T-helper 17 cell (primary cell): ENCODE results near the gene SPECC1L. TPM values are rescaled to one million over a fixed set of nuclear protein-coding genes. Genes with fewer than 3 reads are reported as not detected.

Experiments used
- ATAC-seq: fragments of 150-1000 bp; cut with Tn5 transposase; 2 replicates; pipeline ENCODE4 v1.10.0; 2021; ENCODE audit warnings: mild to moderate bottlenecking, moderate library complexity
- DNase-seq, 3 donors: peaks; one replicate each; pipeline versions ENCODE4 v3.0.0 to v3.0.0-alpha.2; 2020 to 2021
- H3K9me3 ChIP-seq: one replicate; pipeline ENCODE4 v1.7.0; 2013; ENCODE audit warnings: low read length, mild to moderate bottlenecking; ENCODE audit not compliant: control insufficient read depth, poor library complexity, severe bottlenecking
- H3K27ac Mint-ChIP-seq: one replicate; pipeline ENCODE4 v1.8.0; 2022; ENCODE audit warnings: mild to moderate bottlenecking, moderate library complexity, mixed read lengths
- H3K27me3 Mint-ChIP-seq: one replicate; pipeline ENCODE4 v1.8.0; 2022; ENCODE audit warnings: mixed read lengths
- H3K36me3 Mint-ChIP-seq: one replicate; pipeline ENCODE4 v1.8.0; 2022; ENCODE audit warnings: low read depth, mixed read lengths
- H3K4me1 Mint-ChIP-seq: one replicate; pipeline ENCODE4 v1.8.0; 2022; ENCODE audit warnings: mild to moderate bottlenecking, mixed read lengths
- H3K4me3 Mint-ChIP-seq: one replicate; pipeline ENCODE4 v1.8.0; 2022; ENCODE audit warnings: mild to moderate bottlenecking, moderate library complexity, mixed read lengths
- total RNA-seq, 4 donors: library from RNA in 2 of 4; stranded (reverse) in 2 of 4; gene quantifications; one replicate each; pipeline ENCODE4 v1.2.3 and lab custom pipeline; 2022 to 2026

Gene SPECC1L
- total RNA-seq, 2 donors from 2014 or later = 34.9 to 35.2 TPM

DNA sequence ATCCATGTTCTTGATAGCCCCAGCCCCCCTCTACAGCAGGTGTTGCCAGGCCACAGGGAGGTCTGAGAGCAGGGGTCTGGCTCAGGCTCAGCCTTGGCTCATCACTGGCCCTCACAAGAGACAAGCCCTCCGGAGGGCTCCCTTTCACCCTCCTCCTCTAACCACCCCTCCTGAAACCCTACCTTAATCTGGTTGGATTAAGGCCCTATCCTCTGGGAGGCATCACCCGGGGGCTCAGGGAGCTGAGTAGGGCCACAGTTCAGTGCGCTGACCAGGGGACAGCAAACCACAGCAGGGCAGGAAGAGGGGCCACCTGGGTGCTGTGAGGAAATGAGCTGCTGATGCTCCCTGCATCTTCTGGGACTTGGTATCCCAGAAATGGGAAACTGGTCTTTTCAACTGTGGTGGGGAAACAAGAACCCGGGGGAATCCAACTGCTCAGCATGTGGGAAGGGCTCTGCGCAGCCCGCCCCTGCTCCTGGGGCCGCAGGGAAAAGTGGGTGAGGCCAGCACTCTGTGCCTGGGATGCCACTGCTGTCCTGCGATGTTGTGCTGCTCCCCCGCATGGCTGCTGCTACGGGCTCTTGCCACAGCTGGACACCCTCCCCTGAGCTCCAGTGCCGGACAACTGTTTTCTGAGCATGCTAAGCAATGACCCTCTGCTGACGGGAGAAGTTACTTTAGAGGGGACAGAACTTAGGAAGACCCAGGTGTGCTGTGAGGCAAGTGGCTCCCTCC is 174.3 kb downstream of the SPECC1L start:
- Mint-ChIP-seq H3K4me3 (no peak overlapping the region), H3K27me3 (no peaks in the 10 kb centered on the region), H3K4me1 (peaks cover 14% of the 10 kb centered on the region), H3K27ac (peak overlapping the region; percentile 16), H3K36me3 (peaks cover 12% of the 10 kb centered on the region)
- DNase-seq = no peak
- no peaks in the 10 kb centered on the region for H3K9me3 ChIP-seq
- no peak for ATAC-seq

- DNase-seq = no peak
- H3K36me3 Mint-ChIP-seq = peaks cover 10% of the 10 kb centered on the region
- H3K27ac Mint-ChIP-seq = peak overlapping the region; percentile 8
- H3K27me3 Mint-ChIP-seq = no peaks in the 10 kb centered on the region
- no peak overlapping the region for H3K4me3 Mint-ChIP-seq
- H3K4me1 Mint-ChIP-seq = peaks cover 12% of the 10 kb centered on the region
- no peak for ATAC-seq
- no peaks in the 10 kb centered on the region for H3K9me3 ChIP-seq
Measured at GRCh38 chr22:24445481-24446259, 175.0 kb downstream of the SPECC1L start.

DNA sequence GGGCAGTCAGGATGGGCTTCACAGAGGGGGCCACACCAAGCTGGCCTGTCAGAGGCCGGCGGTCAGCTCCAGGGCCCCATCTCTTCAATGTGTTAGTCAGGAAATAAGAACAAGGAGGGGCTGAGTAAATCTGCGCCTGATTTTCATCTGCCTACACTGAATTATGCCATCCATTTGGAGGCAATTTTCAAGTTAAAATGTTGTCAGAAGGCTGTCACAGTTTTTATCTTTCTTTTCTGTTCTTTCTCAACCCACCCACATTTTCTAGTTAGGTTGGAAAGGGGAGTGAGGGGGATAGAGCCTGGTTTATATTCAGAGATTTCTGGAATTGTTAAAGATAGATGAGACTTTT is 175.6 kb downstream of the SPECC1L start:
- H3K4me1 Mint-ChIP-seq = peaks cover 11% of the 10 kb centered on the region
- DNase-seq (no peak), ATAC-seq (no peak)
- H3K9me3 ChIP-seq = no peaks in the 10 kb centered on the region
- peaks cover 6% of the 10 kb centered on the region for H3K36me3 Mint-ChIP-seq
- no peak overlapping the region for H3K4me3 Mint-ChIP-seq
- no peaks in the 10 kb centered on the region for H3K27me3 Mint-ChIP-seq
- peak overlapping the region; percentile 8 for H3K27ac Mint-ChIP-seq

- H3K9me3 ChIP-seq = no peaks in the 10 kb centered on the region
- H3K4me1 Mint-ChIP-seq = peaks cover 3% of the 10 kb centered on the region
- DNase-seq (no peak), ATAC-seq (no peak)
- H3K27ac Mint-ChIP-seq = no peak overlapping the region
- no peak overlapping the region for H3K4me3 Mint-ChIP-seq
- H3K27me3 Mint-ChIP-seq = no peaks in the 10 kb centered on the region
- H3K36me3 Mint-ChIP-seq = peaks cover 4% of the 10 kb centered on the region
Measured at GRCh38 chr22:24450610-24451009, 180.0 kb downstream of the SPECC1L start.

- H3K36me3 Mint-ChIP-seq = peaks cover 4% of the 10 kb centered on the region
- DNase-seq (no peak), ATAC-seq (no peak)
- H3K4me3 Mint-ChIP-seq = no peak overlapping the region
- H3K27me3 Mint-ChIP-seq = no peaks in the 10 kb centered on the region
- H3K9me3 ChIP-seq = no peaks in the 10 kb centered on the region
- peaks cover 3% of the 10 kb centered on the region for H3K4me1 Mint-ChIP-seq
- no peak overlapping the region for H3K27ac Mint-ChIP-seq
Measured at GRCh38 chr22:24451162-24451561, 180.5 kb downstream of the SPECC1L start.

DNA sequence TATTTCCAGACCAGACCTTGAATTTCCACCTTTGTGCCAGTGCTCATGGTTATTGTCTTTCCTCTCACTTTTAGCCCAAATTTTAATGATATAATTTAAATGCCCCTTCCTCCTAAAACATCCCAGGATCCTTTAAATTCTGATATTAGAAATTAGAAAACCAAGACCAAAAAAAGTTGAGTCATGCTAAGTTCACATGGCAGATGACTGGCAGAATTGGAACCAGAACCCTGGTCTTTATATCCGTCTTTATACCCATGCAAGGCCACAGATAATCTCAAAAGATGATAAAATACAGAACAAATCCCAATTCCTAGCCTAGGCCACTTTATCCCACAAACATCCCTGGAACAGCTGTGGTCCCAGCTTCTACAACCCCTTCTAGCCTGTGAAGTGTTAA is 183.2 kb downstream of the SPECC1L start:
- Mint-ChIP-seq H3K4me3 (no peak overlapping the region), H3K4me1 (peaks cover 3% of the 10 kb centered on the region), H3K36me3 (peaks cover 4% of the 10 kb centered on the region), H3K27ac (no peak overlapping the region), H3K27me3 (no peaks in the 10 kb centered on the region)
- ATAC-seq (no peak), DNase-seq (no peak)
- no peaks in the 10 kb centered on the region for H3K9me3 ChIP-seq

DNA sequence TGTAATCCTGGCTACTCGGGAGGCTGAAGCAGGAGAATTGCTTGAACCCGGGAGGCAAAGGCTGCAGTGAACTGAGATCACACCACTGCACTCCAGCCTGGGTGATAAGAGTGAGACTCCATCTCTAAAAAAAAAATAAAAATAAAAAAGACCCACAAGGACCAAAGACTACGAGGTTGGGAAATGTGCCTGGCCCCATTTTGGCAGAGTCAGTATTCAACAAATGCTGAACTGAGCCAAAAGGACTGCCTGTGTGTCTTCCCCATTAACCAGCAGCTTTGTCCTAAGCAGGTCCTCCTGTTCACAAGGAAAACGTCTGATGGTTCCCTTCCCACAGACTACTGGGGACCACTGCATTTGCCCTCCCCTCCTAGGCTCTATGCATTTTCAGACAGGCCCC is 184.4 kb downstream of the SPECC1L start:
- no peak for ATAC-seq
- no peak overlapping the region for H3K27ac Mint-ChIP-seq
- no peaks in the 10 kb centered on the region for H3K27me3 Mint-ChIP-seq
- H3K4me1 Mint-ChIP-seq = peaks cover 3% of the 10 kb centered on the region
- H3K9me3 ChIP-seq = no peaks in the 10 kb centered on the region
- H3K36me3 Mint-ChIP-seq = no peaks in the 10 kb centered on the region
- H3K4me3 Mint-ChIP-seq = no peak overlapping the region
- DNase-seq = no peak

DNA sequence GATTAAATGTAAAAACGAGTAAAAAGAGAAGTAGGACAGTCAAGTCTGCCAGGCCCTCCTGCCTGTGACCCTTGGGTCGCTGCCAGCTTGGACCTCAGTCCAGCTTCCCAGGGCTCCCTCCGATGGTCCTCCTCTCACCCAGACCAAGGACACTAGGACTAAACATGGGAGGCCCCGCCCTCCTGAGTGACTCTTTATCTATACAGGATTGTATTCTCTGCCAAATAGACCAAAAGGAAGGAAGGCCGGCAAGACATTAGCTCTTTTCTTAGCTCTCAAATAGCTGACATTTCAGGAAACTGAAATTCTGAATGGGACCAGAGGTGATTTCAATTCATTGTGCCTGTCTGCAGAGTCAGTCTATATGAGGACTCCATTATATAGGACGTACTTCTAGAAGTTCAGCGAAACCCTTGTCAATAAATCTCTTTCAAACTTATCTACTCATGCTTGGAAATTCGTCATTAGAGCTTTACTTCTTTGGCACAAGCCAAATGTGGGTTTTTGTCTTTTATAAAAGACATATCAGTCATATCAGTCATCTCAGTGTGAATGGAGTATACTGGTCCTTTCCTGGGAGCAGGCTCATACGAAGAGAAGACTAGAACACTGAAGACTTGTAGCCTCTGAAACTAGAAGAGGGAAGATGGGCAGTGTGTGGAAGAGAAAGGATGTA is 185.3 kb downstream of the SPECC1L start:
- no peak overlapping the region for H3K27ac Mint-ChIP-seq
- no peak for ATAC-seq
- H3K27me3 Mint-ChIP-seq = no peaks in the 10 kb centered on the region
- H3K4me3 Mint-ChIP-seq = no peak overlapping the region
- H3K36me3 Mint-ChIP-seq = no peaks in the 10 kb centered on the region
- H3K4me1 Mint-ChIP-seq = peaks cover 3% of the 10 kb centered on the region
- H3K9me3 ChIP-seq = no peaks in the 10 kb centered on the region
- no peak for DNase-seq

DNA sequence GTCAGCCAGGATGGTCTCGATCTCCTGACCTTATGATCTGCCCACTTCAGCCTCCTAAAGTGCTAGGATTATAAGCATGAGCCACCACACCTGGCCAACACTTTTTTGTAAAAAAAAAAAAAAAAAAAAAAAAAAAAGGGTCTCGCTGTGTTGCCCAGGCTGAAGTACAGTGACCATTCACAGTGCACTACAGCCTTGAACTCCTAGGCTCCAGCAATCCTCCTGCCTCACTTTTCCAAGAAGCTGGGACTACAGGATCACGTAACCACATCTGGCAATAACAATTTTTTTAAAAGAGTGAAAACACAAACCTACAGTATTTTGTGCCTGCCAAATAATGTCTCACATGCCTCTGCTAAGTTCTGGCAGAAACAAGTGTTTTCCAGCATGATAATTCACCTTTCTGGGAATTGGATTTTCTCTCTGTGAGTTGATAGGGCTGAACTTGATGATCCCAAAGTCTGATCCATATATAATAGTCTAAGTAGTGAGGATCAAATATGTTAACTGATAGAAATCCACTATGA is 187.3 kb downstream of the SPECC1L start:
- no peak for DNase-seq
- H3K4me3 Mint-ChIP-seq = no peak overlapping the region
- H3K27ac Mint-ChIP-seq = no peak overlapping the region
- no peaks in the 10 kb centered on the region for H3K9me3 ChIP-seq
- no peaks in the 10 kb centered on the region for H3K36me3 Mint-ChIP-seq
- no peak for ATAC-seq
- H3K4me1 Mint-ChIP-seq = peaks cover 3% of the 10 kb centered on the region
- H3K27me3 Mint-ChIP-seq = no peaks in the 10 kb centered on the region

DNA sequence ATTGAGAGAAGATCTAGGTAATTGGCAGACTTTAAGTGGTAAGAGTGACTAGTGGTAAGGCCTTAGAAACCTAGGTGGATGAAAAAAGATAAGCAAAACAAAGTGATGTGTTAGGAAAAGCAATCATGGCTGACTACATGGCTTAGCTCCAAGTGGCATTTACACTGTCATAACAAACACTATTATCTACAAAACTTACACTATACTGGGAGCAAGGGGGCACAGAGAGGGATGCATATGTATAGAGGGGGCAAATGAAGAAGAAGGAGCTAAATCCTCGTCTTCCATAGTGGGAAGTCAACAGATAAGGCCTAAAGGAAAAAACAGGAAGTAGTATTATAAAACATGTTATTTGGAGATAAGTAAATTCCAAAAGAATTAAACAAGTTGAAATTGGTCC is 189.3 kb downstream of the SPECC1L start:
- ATAC-seq (no peak), DNase-seq (no peak)
- no peak overlapping the region for H3K27ac Mint-ChIP-seq
- no peaks in the 10 kb centered on the region for H3K36me3 Mint-ChIP-seq
- no peaks in the 10 kb centered on the region for H3K27me3 Mint-ChIP-seq
- H3K4me1 Mint-ChIP-seq = peaks cover 3% of the 10 kb centered on the region
- H3K4me3 Mint-ChIP-seq = no peak overlapping the region
- H3K9me3 ChIP-seq = no peaks in the 10 kb centered on the region

- no peaks in the 10 kb centered on the region for H3K36me3 Mint-ChIP-seq
- H3K27me3 Mint-ChIP-seq = no peaks in the 10 kb centered on the region
- DNase-seq (no peak), ATAC-seq (no peak)
- no peaks in the 10 kb centered on the region for H3K9me3 ChIP-seq
- H3K4me3 Mint-ChIP-seq = no peak overlapping the region
- H3K4me1 Mint-ChIP-seq = peaks cover 3% of the 10 kb centered on the region
- no peak overlapping the region for H3K27ac Mint-ChIP-seq
Measured at GRCh38 chr22:24460418-24461089, 189.9 kb downstream of the SPECC1L start.

DNA sequence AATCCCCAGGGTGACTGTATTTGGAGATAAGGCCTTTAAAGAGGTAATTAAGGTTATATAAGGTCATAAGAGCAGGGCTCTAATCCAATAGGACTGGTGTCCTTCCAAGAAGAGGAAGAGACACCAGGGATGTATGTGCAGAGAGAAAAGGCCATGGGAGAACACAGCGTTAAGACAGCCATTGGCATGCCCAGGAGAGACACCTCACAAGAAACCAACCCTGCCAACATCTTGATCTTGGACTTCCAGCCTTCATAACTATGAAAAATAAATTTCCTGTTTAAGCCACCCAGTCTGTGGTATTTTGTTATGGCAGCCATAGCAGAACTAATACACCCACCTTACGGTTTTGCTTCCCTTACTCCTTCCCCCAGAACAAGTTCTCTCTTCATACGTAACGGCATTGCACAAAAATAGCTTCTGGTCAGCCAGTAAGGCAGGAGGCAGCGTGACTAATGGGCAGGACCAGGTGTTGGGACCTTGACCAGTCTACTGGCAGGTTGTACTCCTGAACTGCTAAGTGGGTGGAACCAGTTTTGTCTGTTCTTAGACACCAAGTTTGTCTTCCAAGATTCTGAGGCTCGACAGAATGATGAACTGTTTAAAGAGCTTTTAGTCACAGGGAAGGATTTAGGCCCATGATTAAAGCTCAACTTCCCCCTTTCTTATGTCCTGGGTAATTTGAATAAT is 192.6 kb downstream of the SPECC1L start:
- Mint-ChIP-seq H3K4me3 (no peak overlapping the region), H3K36me3 (no peaks in the 10 kb centered on the region), H3K27ac (no peak overlapping the region), H3K27me3 (no peaks in the 10 kb centered on the region), H3K4me1 (peaks cover 5% of the 10 kb centered on the region)
- ATAC-seq = no peak
- DNase-seq = no peak
- no peaks in the 10 kb centered on the region for H3K9me3 ChIP-seq
